Smooth muscle cell (in vitro differentiated cells): ENCODE measurements around the gene IFFO2. TPM values are rescaled to one million over a fixed set of nuclear protein-coding genes. Genes with fewer than 3 reads are reported as not detected.

Experiments used
- DNase-seq: peaks from one replicate; lab custom pipeline; 2025; ENCODE audit not compliant: unreplicated experiment; lab: John Stamatoyannopoulos, UW
- H2AFZ ChIP-seq: fragments of 200-600 bp; sonication (generic); 2 replicates; pipeline ENCODE4 v1.6.0; 2016; ENCODE audit warnings: antibody characterized with exemption, low read depth, mild to moderate bottlenecking
- H3F3A ChIP-seq: fragments of 200-600 bp; sonication (generic); 2 replicates; pipeline ENCODE4 v1.6.0; 2017; ENCODE audit warnings: antibody characterized with exemption, low read depth
- H3K27ac ChIP-seq: fragments of 200-600 bp; sonication (generic); 2 replicates; pipeline ENCODE4 v1.5.1; 2016; ENCODE audit warnings: low read depth, mild to moderate bottlenecking
- H3K27me3 ChIP-seq: fragments of 200-600 bp; sonication (generic); 2 replicates; pipeline ENCODE4 v1.6.1; 2016; ENCODE audit warnings: low read depth, mild to moderate bottlenecking
- H3K36me3 ChIP-seq: fragments of 200-600 bp; sonication (generic); 2 replicates; pipeline ENCODE4 v1.5.1; 2016; ENCODE audit warnings: low read depth
- H3K4me1 ChIP-seq: fragments of 200-600 bp; sonication (generic); 2 replicates; pipeline ENCODE4 v1.5.1; 2016; ENCODE audit warnings: low read depth
- H3K4me2 ChIP-seq: fragments of 200-600 bp; sonication (generic); 2 replicates; pipeline ENCODE4 v1.6.0; 2016; ENCODE audit warnings: mild to moderate bottlenecking
- H3K4me3 ChIP-seq: fragments of 200-600 bp; sonication (generic); 2 replicates; pipeline ENCODE4 v1.5.1; 2016; ENCODE audit warnings: mild to moderate bottlenecking
- H3K79me2 ChIP-seq: fragments of 200-600 bp; sonication (generic); 2 replicates; pipeline ENCODE4 v1.6.0; 2016; ENCODE audit warnings: low read depth, mild to moderate bottlenecking
- H3K9ac ChIP-seq: fragments of 200-600 bp; sonication (generic); 2 replicates; pipeline ENCODE4 v1.6.0; 2016; ENCODE audit warnings: low read depth
- H3K9me3 ChIP-seq: fragments of 200-600 bp; sonication (generic); replicated peaks from 2 replicates; pipeline ENCODE4 v1.5.1; 2016; ENCODE audit warnings: low read depth
- H4K20me1 ChIP-seq: fragments of 200-600 bp; sonication (generic); 2 replicates; pipeline ENCODE4 v1.6.0; 2016; ENCODE audit warnings: low read depth
- CTCF ChIP-seq: fragments of 200-600 bp; sonication (generic); IDR thresholded peaks from 2 replicates; pipeline ENCODE4 v1.5.1; 2017; ENCODE audit warnings: borderline replicate concordance, mild to moderate bottlenecking, antibody characterized with exemption; ENCODE audit not compliant: insufficient read depth, poor library complexity, severe bottlenecking
- WGBS: methylation state at CpG from one replicate; pipeline ENCODE4 v1.1.7; 2016; ENCODE audit warnings: low lambda C conversion rate; 5-methylcytosine and 5-hydroxymethylcytosine counted together
- polyA plus RNA-seq: library from polyadenylated mRNA; unstranded; fragments of >200 nt; fragmentation: Nextera tagmentation; extraction: Ambion mirVana; gene quantifications from 2 replicates; pipeline ENCODE4 v1.2.1, GENCODE V29; 2016
- total RNA-seq: library from RNA; depleted of rRNA; stranded (reverse); fragments of >200 nt; gene quantifications from 2 replicates; pipeline ENCODE4 v1.2.3, GENCODE V29; 2014

IFFO2 gene
- total and polyA plus RNA-seq, 2 experiments from 2014 or later, result 5.7 to 19.1 TPM

DNA sequence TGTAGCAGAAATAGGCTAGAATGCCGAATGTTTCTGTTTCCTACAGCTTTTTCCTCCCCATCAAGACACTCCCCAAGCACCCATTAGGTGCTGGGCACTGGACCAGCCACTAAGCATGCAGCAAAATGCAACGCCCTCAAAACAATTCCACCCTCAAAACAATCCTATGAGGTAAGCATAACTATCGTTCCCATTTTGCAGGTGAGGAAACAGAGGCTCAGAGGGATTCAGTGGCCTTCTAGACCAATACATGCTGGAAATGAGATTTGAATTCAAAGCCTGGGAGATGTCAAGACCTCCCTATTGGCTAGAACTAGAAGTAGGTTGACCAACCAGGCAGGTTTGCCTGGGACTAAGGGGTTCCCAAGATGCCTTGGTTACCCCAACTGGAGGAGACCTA lies 43.9 kb downstream of the IFFO2 start:
- Histone ChIP-seq H3K79me2 (peaks cover 11% of the 10 kb centered on the region), H3K36me3 (no peaks in the 10 kb centered on the region), H3K27ac (no peak overlapping the region), H3K9ac (no peak overlapping the region), H3K9me3 (no peaks in the 10 kb centered on the region), H3K27me3 (no peaks in the 10 kb centered on the region), H3K4me1 (no peaks in the 10 kb centered on the region), H3K4me2 (no peak overlapping the region), H3F3A (peaks cover 3% of the 10 kb centered on the region), H3K4me3 (no peak overlapping the region), H4K20me1 (peaks cover 16% of the 10 kb centered on the region), H2AFZ (no peak overlapping the region)
- DNase-seq, result no peak
- 93% methylated on average over 3 of the region's 3 CpGs for WGBS
- TF ChIP-seq CTCF, result no peak

- no peak for TF ChIP-seq CTCF
- 46% methylated on average over 17 of the region's 17 CpGs for WGBS
- H3K27ac ChIP-seq, result no peak overlapping the region
- H2AFZ ChIP-seq, result no peak overlapping the region
- peaks cover 7% of the 10 kb centered on the region for H3K79me2 ChIP-seq
- H3K4me3 ChIP-seq, result no peak overlapping the region
- H4K20me1 ChIP-seq, result peaks cover 31% of the 10 kb centered on the region
- H3K27me3 ChIP-seq, result no peaks in the 10 kb centered on the region
- no peak overlapping the region for H3K9ac ChIP-seq
- H3K4me2 ChIP-seq, result no peak overlapping the region
- no peaks in the 10 kb centered on the region for H3K9me3 ChIP-seq
- H3K4me1 ChIP-seq, result no peaks in the 10 kb centered on the region
- DNase-seq, result no peak
- peaks cover 3% of the 10 kb centered on the region for H3F3A ChIP-seq
- H3K36me3 ChIP-seq, result no peaks in the 10 kb centered on the region
Measured at GRCh38 chr1:18908911-18909771, 47.3 kb downstream of the IFFO2 start.

DNA sequence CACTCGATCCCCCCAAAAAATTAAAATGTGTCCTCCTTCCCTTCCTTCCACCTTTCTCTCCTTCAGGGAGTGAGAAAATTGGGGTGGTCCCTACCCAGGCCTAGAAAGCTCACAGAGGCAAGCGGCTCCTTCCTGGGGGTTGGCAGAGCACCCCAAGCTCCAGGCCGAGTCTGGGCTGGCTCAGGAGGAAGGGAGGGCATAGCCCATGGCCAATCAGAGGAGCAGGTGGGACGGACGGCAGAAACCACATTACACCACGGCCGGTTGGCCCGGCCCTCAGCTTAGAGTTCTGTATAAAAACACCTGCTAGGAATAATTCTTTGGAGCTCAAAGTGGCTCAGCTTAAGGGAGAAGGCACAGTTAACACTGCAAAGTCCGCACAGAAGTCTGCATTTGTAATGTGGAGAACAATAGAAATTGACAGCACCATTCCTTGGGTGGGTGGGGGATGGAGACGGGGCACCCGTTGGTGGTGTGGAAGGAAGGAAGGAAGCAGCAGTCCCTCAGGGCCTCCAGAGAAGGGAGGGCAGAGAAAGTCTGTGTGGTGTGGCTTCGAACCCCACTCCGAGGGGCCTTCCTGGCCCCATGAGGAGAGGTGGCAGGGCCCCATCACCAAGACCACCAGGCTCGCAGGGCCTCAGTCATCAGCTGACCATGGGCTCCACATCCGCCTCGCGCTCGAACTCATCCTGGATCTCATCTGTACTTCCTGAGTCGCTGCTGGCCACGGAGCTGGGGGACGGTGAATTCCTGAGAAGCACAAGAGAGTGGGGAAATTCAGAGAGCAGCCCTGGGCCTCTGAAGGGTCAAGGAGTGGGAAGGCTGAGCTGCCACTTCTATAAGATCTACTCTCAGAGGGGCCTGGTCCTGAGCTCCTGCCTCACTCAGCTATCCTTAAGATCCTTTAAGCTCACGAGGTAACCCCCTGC lies 48.3 kb downstream of the IFFO2 start:
- Histone ChIP-seq H3K27me3 (no peaks in the 10 kb centered on the region), H3K27ac (no peak overlapping the region), H3F3A (peaks cover 6% of the 10 kb centered on the region), H2AFZ (no peak overlapping the region), H3K9me3 (no peaks in the 10 kb centered on the region), H4K20me1 (peaks cover 27% of the 10 kb centered on the region), H3K4me2 (no peak overlapping the region), H3K79me2 (peaks cover 7% of the 10 kb centered on the region), H3K9ac (no peak overlapping the region), H3K36me3 (no peaks in the 10 kb centered on the region), H3K4me3 (no peak overlapping the region), H3K4me1 (peaks cover 3% of the 10 kb centered on the region)
- WGBS, result 88% methylated on average over 22 of the region's 22 CpGs
- TF ChIP-seq CTCF, result no peak
- DNase-seq, result no peak
